GM12891 (cell line): ENCODE results near the gene TMEM52.

Experiments used
- DNase-seq: peaks from one replicate; pipeline ENCODE4 v3.0.0; 2011; ENCODE audit warnings: low spot score; ENCODE audit not compliant: insufficient read length
- FAIRE-seq: peaks from 2 replicates; lab custom pipeline; 2011; peaks lifted over from hg19 to GRCh38; lab: Jason Lieb, UNC
- PAX5 ChIP-seq: IDR thresholded peaks from 2 replicates; pipeline ENCODE4 v1.6.1; 2011; ENCODE audit warnings: low read length, moderate library complexity, mild to moderate bottlenecking; ENCODE audit not compliant: insufficient read depth, severe bottlenecking
- POLR2A ChIP-seq: IDR thresholded peaks from 2 replicates; pipeline ENCODE4 v1.6.1; 2011; ENCODE audit warnings: low read depth, low read length, control low read depth
- POLR2AphosphoS5 ChIP-seq: IDR thresholded peaks from 2 replicates; pipeline ENCODE4 v1.6.1; 2011; ENCODE audit warnings: low read depth, low read length, control low read depth
- POU2F2 ChIP-seq: IDR thresholded peaks from 2 replicates; pipeline ENCODE4 v1.6.1; 2011; ENCODE audit warnings: low read depth, mild to moderate bottlenecking, control low read depth, low read length, moderate library complexity
- SPI1 ChIP-seq: IDR thresholded peaks from 2 replicates; pipeline ENCODE4 v1.6.1; 2011; ENCODE audit warnings: low read depth, low read length, control low read depth
- TAF1 ChIP-seq: IDR thresholded peaks from 2 replicates; pipeline ENCODE4 v1.6.1; 2011; ENCODE audit warnings: low read depth, low read length, control low read depth

Gene TMEM52

DNA sequence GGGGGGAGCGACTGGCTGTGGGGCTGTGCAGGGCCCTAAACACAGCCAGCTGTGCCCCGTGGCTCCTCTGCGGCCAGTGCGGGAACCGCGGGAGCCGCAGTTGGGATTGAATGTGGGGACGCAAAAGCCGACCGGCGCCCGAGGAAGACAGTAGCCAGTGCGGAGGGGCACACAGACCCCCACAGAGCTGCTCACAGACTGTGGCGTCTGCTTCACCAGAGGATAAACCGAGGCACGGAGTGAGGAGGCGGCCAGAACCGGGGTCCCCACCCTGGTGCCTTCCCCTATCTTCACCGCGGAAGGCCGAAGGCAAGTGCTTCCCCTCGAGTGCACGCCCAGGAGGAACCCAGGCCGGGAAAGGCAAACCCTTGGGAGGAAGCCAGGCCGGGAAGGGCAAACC is 8.7 kb upstream of the TMEM52 start:
- FAIRE-seq (no peak), DNase-seq (no peak)
- TF ChIP-seq TAF1 (no peak), PAX5 (no peak), POU2F2 (no peak), POLR2A (no peak), POLR2AphosphoS5 (no peak), SPI1 (no peak)

DNA sequence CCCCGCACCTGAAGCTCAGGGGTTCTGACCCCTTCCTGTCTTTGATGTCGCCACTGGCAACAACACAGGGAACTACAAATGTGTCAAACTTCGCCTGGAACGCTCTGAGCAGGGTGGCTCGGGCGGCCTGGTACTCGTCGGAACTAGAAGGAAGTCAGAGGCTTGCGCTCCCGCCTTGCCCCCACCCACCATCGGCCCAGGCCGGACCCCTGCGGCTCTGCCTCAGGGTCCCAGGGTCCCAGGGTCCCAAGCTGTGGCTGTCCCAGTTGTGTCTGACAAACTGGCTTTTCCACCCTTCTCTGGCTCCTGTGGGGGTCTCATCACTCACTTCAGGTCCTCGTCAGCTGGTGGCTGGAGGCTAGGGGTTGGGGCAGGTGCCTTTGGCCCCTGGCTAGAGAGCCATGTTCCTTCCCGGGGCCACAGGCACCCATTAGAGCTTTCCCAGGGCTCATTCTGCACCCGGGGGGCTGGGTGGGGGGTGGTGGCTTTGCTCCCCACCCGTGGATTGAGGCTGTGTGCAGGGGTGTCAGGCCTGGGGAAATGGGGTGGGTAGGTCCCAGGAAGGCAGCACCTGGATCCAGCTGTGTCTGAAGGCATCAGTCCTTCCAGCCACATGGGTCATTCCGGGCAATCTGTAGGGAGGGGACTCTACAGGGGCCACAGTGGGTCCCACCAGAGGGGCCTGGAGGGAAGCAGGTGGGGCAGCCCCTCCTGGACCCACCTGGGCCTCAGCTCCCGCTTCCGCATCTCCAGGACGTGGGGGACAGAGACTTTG is 8.0 kb upstream of the TMEM52 start:
- DNase-seq (no peak), FAIRE-seq (no peak)
- TF ChIP-seq TAF1 (no peak), POU2F2 (no peak), POLR2AphosphoS5 (no peak), SPI1 (no peak), PAX5 (no peak), POLR2A (no peak)

GRCh38 chr1:1926346-1926811 is 7.3 kb upstream of the TMEM52 start:
- TF ChIP-seq SPI1: no peak
- TF ChIP-seq TAF1: no peak
- no peak for TF ChIP-seq POLR2AphosphoS5
- TF ChIP-seq PAX5: no peak
- no peak for TF ChIP-seq POU2F2
- no peak for TF ChIP-seq POLR2A

DNA sequence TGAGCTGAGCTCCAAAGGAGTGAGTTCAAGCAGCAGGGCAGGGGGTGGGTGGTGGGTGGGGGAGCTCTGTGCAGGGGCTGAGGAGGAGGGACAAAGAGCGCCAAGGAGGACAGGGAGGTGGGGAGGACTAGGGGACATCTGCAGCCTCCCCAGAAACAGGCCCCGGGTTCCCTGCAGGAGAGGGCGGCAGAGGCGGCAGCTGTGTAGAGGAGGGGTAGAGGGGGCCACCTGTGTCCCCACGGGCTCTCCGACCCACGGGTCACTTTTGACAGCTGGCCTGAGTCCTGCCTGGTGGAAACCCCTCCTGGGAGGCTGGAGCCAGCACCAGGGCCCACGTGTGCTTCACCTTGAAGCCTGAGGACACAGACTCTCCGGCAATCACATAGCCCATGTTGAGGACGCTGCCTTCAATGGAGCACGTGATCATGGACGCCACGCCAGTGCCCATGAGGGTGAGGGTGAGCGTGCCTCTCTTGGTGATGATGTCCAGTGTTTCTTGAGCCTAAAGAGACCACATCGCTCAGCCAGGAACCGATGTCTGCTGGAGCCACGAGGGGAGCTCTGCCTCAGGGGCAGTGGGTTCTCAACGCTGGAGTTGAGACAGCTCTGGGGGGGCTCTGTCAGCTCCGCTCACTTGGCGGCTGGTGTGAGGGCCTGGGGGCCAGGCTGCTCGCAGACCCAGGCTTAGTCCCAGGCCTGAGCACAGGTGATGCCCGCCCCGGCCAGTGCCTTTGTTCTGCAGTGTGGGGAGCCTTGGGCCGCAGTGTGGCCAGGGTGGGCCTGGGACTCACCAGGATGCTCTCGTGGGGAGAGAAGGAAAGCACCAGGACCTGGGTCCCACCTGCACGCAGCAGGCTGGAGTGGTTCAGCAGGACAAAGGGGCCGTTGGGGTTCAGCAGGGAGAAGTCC is 6.6 kb upstream of the TMEM52 start:
- TF ChIP-seq TAF1: no peak
- no peak for TF ChIP-seq POU2F2
- no peak for TF ChIP-seq POLR2AphosphoS5
- TF ChIP-seq SPI1: no peak
- no peak for TF ChIP-seq POLR2A
- no peak for TF ChIP-seq PAX5
- no peak for FAIRE-seq
- no peak for DNase-seq

More at GRCh38 chr1:1926346-1926811, 7.3 kb upstream of the TMEM52 start:
- DNase-seq: no peak
- no peak for FAIRE-seq

DNA sequence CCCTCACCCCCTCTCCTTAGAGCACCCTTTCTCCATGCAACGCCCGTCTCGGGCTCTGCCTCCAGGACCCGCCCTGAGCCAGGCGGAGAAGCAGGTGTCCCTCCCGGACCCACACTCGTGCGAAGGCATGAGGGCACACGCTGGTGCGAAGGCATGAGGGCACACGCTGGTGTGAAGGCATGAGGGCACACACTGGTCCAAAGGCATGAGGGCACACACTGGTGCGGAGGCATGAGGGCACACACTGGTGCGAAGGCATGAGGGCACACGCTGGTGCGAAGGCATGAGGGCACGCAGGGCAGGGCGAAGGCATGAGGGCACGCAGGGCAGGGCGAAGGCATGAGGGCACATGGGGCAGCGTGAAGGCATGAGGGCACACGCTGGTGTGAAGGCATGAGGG is 5.8 kb upstream of the TMEM52 start:
- FAIRE-seq (no peak), DNase-seq (no peak)
- no peak for TF ChIP-seq PAX5

- TF ChIP-seq TAF1 (no peak), SPI1 (no peak), POLR2AphosphoS5 (no peak), POU2F2 (no peak), PAX5 (no peak), POLR2A (no peak)
- no peak for FAIRE-seq
- no peak for DNase-seq
Observed at GRCh38 chr1:1924386-1924785, 5.3 kb upstream of the TMEM52 start.

- DNase-seq (no peak), FAIRE-seq (no peak)
- TF ChIP-seq SPI1 (no peak), POLR2A (no peak), TAF1 (no peak), POU2F2 (no peak), POLR2AphosphoS5 (no peak)
Observed at GRCh38 chr1:1922956-1923833, 4.1 kb upstream of the TMEM52 start.

GRCh38 chr1:1922702-1922955 is 3.5 kb upstream of the TMEM52 start:
- DNase-seq (no peak), FAIRE-seq (no peak)
- TF ChIP-seq TAF1 (no peak), POLR2AphosphoS5 (no peak), SPI1 (no peak)
